ENCODE results near the gene KRT82. TPM values are rescaled to one million over a fixed set of nuclear protein-coding genes. Genes with fewer than 3 reads are reported as not detected.

KRT82 gene
- polyA plus RNA-seq, 1 of the 3 experiments (the other 2 are of a cell fraction) = not detected

DNA sequence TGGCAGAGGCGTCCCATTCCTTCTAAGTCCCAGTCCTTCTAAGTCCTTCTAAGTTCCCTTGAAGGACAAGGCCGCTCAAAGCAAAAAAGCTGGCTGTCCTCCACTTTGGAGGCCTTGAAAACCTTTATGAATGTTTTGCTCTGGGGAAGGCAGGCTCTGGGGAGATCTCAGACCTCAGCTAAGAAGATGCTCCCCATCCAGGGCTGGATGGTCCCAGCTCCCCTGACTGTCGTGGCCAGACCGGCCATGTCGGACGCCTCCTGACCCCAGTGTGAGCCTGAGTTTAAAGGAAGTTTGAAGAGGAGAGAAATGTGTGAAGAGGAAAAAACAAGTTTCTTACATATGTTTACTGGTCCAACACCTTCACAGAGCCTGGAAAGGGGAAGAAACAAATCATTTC, 26.6 kb downstream of the KRT82 start:
- 89% methylated on average over 5 of the region's 6 CpGs for WGBS (ENCODE audit: low lambda C conversion rate)
- Histone ChIP-seq H2AFZ (ENCODE audit: low read depth) (no peak overlapping the region), H4K20me1 (ENCODE audit: insufficient read depth) (no peaks in the 10 kb centered on the region), H3K27me3 (ENCODE audit: insufficient read depth) (peaks cover 69% of the 10 kb centered on the region), H3K9ac (no peak overlapping the region), H3K4me2 (no peak overlapping the region), H3K36me3 (replicated peaks in 1 of 2; ENCODE audit: control insufficient read depth in 1 of 2, insufficient read depth in 2 of 2, low read length in 1 of 2) (no peaks in the 10 kb centered on the region), H3K4me3 (ENCODE audit: low read depth in 2 of 2, low read length in 1 of 2) (no peak overlapping the region), H3K9me3 (no peaks in the 10 kb centered on the region), H3F3A (replicated peaks; ENCODE audit: insufficient read depth) (no peaks in the 10 kb centered on the region), H3K4me1 (ENCODE audit: control insufficient read depth in 1 of 2, insufficient read depth in 2 of 2, low read depth in 1 of 2, low read length in 1 of 2) (no peaks in the 10 kb centered on the region; a peak in 1 of 4 replicates), H3K27ac (ENCODE audit: low read depth in 2 of 2, low read length in 1 of 2) (no peak overlapping the region), H3K79me2 (ENCODE audit: insufficient read depth) (no peaks in the 10 kb centered on the region), H3K9me2 (no peaks in the 10 kb centered on the region)
- TF ChIP-seq RXRA (IDR thresholded peaks at IDR 0.05; ENCODE audit: borderline replicate concordance, low read depth) (no peak), SMC3 (IDR thresholded peaks at IDR 0.05; ENCODE audit: low read depth, low read length) (no peak), ELF1 (IDR thresholded peaks at IDR 0.05) (no peak), PBX3 (IDR thresholded peaks at IDR 0.05) (no peak), TCF12 (IDR thresholded peaks at IDR 0.05) (no peak)
- TF ChIP-seq, protein P1, sequence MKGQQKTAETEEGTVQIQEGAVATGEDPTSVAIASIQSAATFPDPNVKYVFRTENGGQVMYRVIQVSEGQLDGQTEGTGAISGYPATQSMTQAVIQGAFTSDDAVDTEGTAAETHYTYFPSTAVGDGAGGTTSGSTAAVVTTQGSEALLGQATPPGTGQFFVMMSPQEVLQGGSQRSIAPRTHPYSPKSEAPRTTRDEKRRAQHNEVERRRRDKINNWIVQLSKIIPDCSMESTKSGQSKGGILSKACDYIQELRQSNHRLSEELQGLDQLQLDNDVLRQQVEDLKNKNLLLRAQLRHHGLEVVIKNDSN (IDR thresholded peaks at IDR 0.05; ENCODE audit: borderline replicate concordance, low read depth) = no peak
- ChIA-PET POLR2A (no interaction called here), CTCF (interaction anchor here (0.6 to 6.5 kb wide), 16 partner anchors 10 to 602 kb away, joined by 3 to 58 read pairs (median 4); no protein-coding TSS in a partner anchor)
- no peak for DNase-seq

GRCh38 chr12:52378091-52378490, 28.0 kb downstream of the KRT82 start:
- no peak overlapping the region for H3K4me2 ChIP-seq
- ChIA-PET POLR2A (no interaction called here), CTCF (interaction anchor here (0.8 to 6.5 kb wide), 6 partner anchors 14 to 507 kb away, joined by 3 to 58 read pairs (median 4); no protein-coding TSS in a partner anchor)
- 46% methylated on average over 7 of the region's 19 CpGs for WGBS (ENCODE audit: low lambda C conversion rate)
- TF ChIP-seq IRF3 (IDR thresholded peaks at IDR 0.05; ENCODE audit: low read depth, low read length) (no peak), MAX (IDR thresholded peaks at IDR 0.05; ENCODE audit: low read depth) (no peak), RXRA (IDR thresholded peaks at IDR 0.05; ENCODE audit: borderline replicate concordance, low read depth) (no peak), MEF2A (IDR thresholded peaks at IDR 0.05; ENCODE audit: borderline replicate concordance, low read depth) (no peak), FOSL2 (IDR thresholded peaks at IDR 0.05; ENCODE audit: borderline replicate concordance, low read depth) (no peak), NFIC (IDR thresholded peaks at IDR 0.05; ENCODE audit: borderline replicate concordance) (no peak), SMC3 (IDR thresholded peaks at IDR 0.05; ENCODE audit: low read depth, low read length) (no peak), RCOR1 (IDR thresholded peaks at IDR 0.05; ENCODE audit: low read length) (no peak)
- TF ChIP-seq, protein P2, sequence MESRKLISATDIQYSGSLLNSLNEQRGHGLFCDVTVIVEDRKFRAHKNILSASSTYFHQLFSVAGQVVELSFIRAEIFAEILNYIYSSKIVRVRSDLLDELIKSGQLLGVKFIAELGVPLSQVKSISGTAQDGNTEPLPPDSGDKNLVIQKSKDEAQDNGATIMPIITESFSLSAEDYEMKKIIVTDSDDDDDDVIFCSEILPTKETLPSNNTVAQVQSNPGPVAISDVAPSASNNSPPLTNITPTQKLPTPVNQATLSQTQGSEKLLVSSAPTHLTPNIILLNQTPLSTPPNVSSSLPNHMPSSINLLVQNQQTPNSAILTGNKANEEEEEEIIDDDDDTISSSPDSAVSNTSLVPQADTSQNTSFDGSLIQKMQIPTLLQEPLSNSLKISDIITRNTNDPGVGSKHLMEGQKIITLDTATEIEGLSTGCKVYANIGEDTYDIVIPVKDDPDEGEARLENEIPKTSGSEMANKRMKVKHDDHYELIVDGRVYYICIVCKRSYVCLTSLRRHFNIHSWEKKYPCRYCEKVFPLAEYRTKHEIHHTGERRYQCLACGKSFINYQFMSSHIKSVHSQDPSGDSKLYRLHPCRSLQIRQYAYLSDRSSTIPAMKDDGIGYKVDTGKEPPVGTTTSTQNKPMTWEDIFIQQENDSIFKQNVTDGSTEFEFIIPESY (IDR thresholded peaks at IDR 0.05; ENCODE audit: borderline replicate concordance, low read depth) = no peak
- no peaks in the 10 kb centered on the region for H4K20me1 ChIP-seq (ENCODE audit: insufficient read depth)
- H3K27me3 ChIP-seq (ENCODE audit: insufficient read depth) = peaks cover 56% of the 10 kb centered on the region
- no peak for DNase-seq
- H3K79me2 ChIP-seq (ENCODE audit: insufficient read depth) = no peaks in the 10 kb centered on the region
- H3K36me3 ChIP-seq (replicated peaks in 1 of 2; ENCODE audit: control insufficient read depth in 1 of 2, insufficient read depth in 2 of 2, low read length in 1 of 2) = no peaks in the 10 kb centered on the region
- no peaks in the 10 kb centered on the region; a peak in 1 of 4 replicates for H3K4me1 ChIP-seq (ENCODE audit: control insufficient read depth in 1 of 2, insufficient read depth in 2 of 2, low read depth in 1 of 2, low read length in 1 of 2)
- no peak overlapping the region for H2AFZ ChIP-seq (ENCODE audit: low read depth)
- H3K9ac ChIP-seq = no peak overlapping the region
- no peak overlapping the region for H3K4me3 ChIP-seq (ENCODE audit: low read depth in 2 of 2, low read length in 1 of 2)
- no peaks in the 10 kb centered on the region for H3F3A ChIP-seq (replicated peaks; ENCODE audit: insufficient read depth)
- peaks cover 7% of the 10 kb centered on the region; the same call in 1 of the 2 replicates for H3K9me3 ChIP-seq
- H3K27ac ChIP-seq (ENCODE audit: low read depth in 2 of 2, low read length in 1 of 2) = no peak overlapping the region
- no peaks in the 10 kb centered on the region for H3K9me2 ChIP-seq

Measured in SK-N-SH (cell line).